Astrocyte of the cerebellum (primary cell): ENCODE results near the gene TDRD10.

Experiments used
- DNase-seq: peaks from one replicate; pipeline ENCODE4 v3.0.0-alpha.2; 2011; ENCODE audit warnings: low read depth
- H3K4me3 ChIP-seq: 2 replicates; pipeline ENCODE4 v1.5.1; 2011; ENCODE audit warnings: mild to moderate bottlenecking, low read depth, low read length, moderate library complexity
- in situ Hi-C: cut with HindIII; loops from 2 replicates; pipeline ENCODE4 v1.10.0; 2017; ENCODE audit warnings: low sequenced_read_pairs
- TF ChIP-seq, protein P1 (sequence below): IDR thresholded peaks from 2 replicates; pipeline ENCODE4 v1.5.1; 2012; ENCODE audit warnings: low read length, low read depth, moderate library complexity, mild to moderate bottlenecking; ENCODE audit errors: missing control alignments

Gene TDRD10

GRCh38 chr1:154557248-154557938 is 55.4 kb downstream of the TDRD10 start:
- no peak for DNase-seq
- in situ Hi-C loops: loop anchor here (5.0 kb wide), 2 partner anchors 35 to 75 kb away; no protein-coding TSS in a partner anchor
- peak overlapping the region; percentile 90 for H3K4me3 ChIP-seq
- TF ChIP-seq, protein P1, sequence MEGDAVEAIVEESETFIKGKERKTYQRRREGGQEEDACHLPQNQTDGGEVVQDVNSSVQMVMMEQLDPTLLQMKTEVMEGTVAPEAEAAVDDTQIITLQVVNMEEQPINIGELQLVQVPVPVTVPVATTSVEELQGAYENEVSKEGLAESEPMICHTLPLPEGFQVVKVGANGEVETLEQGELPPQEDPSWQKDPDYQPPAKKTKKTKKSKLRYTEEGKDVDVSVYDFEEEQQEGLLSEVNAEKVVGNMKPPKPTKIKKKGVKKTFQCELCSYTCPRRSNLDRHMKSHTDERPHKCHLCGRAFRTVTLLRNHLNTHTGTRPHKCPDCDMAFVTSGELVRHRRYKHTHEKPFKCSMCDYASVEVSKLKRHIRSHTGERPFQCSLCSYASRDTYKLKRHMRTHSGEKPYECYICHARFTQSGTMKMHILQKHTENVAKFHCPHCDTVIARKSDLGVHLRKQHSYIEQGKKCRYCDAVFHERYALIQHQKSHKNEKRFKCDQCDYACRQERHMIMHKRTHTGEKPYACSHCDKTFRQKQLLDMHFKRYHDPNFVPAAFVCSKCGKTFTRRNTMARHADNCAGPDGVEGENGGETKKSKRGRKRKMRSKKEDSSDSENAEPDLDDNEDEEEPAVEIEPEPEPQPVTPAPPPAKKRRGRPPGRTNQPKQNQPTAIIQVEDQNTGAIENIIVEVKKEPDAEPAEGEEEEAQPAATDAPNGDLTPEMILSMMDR: no peak

DNA sequence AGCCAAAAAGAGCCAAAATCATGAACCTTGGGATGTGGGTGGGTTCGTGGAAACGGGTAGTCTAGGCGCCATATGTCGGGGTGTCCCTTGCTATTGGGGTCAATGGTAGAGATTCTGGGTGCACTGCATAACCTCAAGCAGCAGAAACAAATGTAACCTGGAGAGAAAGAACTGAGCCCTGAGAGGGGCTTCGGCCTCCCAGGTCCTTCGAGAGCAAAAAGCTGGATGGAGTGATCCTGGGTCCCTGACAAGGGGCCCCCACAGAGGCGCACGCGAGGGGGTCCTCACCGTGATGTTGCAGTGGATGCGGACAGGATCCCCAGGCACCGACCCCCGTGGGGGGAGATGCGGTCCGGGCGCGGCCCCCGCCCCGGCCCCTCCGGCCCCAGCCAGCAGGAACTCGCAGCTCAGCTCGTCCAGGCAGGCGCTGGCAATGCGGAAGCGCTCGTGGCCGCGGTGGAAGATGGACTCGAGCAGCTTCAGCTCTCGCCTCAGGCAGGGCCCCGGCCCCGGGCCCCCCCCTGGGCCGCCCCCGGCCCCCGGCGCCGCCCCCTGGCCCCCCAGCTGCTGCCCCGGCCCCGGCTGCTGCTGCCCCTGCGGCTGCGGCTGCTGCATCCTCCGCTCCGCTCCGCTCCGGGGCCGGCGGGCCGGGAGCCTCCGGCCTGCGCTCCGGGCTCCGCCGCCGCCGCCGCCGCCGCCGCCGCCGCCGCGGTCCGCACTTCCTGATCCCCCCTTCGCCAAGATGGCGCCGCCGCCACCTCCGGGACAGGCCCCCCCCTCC is 56.1 kb downstream of the TDRD10 start, which contains the start of gene UBE2Q1:
UBE2Q1 (minus strand) TSS at position 724 of the 781 bp plus-strand sequence; CDS start at position 615, 109 bp downstream.
- TF ChIP-seq, protein P1: no peak
- H3K4me3 ChIP-seq: peak within 1 kb of the TSS; percentile 90
- in situ Hi-C loops: loop anchor here (5.0 kb wide), 2 partner anchors 36 to 76 kb away; no protein-coding TSS in a partner anchor
- DNase-seq: no peak

DNA sequence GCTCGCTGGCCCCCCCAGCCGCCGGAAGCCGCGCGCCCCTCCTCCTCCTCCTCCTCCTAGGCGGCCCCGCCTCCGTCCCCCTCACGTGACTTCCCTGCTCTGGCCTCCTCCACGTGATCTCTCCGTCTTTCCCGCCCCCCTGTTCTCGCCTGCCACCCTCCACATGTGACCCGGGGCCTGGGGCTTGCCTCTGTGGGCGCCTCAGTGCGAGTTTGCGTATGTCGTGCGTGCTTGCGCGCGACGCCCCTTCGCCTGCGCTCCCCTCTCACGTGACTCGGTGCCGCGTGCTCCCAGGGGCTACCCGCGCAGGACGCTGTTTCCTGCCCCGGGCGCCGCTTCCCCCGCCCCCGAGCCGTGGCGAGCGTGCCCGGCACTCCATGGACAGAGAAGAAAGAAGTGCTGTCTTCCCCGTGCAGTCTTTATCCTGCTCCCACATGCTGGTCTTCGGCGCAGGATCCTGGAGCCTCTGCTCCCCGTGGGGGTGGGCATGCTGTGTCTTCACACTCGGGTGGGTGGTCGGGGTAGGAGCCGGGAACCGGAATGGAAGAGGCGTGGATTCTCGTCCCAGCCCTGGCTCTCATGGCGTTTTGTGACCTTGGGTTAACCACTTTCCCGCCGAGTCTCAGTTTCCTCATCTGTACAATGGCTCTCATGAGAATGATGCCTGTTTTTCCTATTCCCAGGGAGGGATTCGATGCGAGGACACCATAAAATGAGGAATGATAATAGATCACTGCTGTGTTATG is 56.9 kb downstream of the TDRD10 start:
- peak; percentile 96 for DNase-seq
- TF ChIP-seq, protein P1: no peak
- in situ Hi-C loops: loop anchor here (5.0 kb wide), 2 partner anchors 37 to 77 kb away; no protein-coding TSS in a partner anchor

GRCh38 chr1:154559466-154560044 is 57.5 kb downstream of the TDRD10 start:
- in situ Hi-C loops: loop anchor here (5.0 kb wide), 2 partner anchors 37 to 77 kb away; no protein-coding TSS in a partner anchor
- peak; percentile 90 for DNase-seq
- H3K4me3 ChIP-seq: peak overlapping the region; percentile 90
- TF ChIP-seq, protein P1: peak; percentile 88

More for the DNA sequence above, 56.9 kb downstream of the TDRD10 start:
- peak overlapping the region; percentile 90 for H3K4me3 ChIP-seq

DNA sequence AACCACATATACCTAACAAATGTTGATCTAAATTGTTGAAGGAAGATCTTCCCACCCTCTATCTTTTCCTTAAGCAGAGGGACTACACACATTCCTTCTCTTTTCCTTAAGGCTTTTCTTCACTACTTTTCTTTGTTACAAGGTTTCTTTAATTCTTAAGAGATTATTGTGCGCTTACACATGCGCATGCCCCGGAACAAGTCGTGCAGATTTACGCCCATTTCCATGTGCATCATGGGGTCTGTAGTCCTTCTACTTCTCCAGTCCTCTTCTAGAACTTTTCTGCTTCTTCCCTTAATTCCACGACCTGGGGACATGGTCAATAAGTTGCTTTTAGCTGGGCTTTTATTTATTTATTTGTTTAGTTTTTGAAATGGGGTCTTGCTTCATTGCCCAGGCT is 63.9 kb downstream of the TDRD10 start:
- no peak overlapping the region for H3K4me3 ChIP-seq
- in situ Hi-C loops: loop anchor here (5.0 kb wide), 1 partner anchor 291 kb away; no protein-coding TSS in a partner anchor
- DNase-seq: no peak
- TF ChIP-seq, protein P1: no peak
